ENCODE data around the gene ATP6AP2.

GRCh38 chrX:40571600-40571999 lies 9.2 kb upstream of the ATP6AP2 start:
- TF ChIP-seq CTCF (IDR thresholded peaks at IDR 0.05; ENCODE audit: low read depth, low read length) (no peak), EZH2phosphoT487 (IDR thresholded peaks at IDR 0.05; ENCODE audit: low read depth) (no peak)
